ENCODE data around the gene SUN1.

Gene SUN1

DNA sequence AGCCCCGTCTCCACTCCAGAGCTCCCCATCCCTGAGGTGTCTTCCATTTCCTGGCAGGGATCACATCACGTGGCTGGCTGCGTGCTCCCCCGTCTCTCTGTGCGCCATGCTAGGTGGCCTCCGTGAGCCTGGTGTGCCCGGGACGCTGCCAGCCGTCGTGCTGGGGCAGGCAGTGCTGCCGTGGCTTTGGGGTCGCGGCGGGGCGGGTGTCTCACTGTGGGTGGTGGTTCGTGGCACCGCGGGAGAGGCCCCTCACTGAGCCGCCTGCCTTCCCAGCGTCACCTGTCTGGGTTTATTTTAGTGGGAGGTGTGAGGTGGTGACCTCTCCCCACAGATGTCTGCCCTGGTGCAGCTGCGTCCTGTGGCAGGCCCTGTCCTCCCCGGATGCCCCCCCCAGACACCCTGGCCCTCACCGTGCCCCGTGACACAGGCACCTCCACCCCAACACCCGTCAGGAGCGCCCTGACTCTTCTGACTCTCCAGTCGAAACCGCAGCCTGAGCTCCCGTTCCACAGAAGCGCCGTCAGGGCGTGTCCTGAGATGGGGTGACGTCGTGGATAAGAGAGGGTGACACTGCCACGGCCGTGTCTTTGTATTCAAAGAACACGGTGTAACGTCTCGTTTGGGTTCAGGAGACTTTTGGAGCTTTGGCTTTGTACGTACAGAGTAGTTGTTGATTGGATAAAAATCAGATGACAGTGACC lies 62.0 kb downstream of the SUN1 start (continued):
- TF ChIP-seq ZNF530 (tag by site-specific recombination; IDR thresholded peaks at IDR 0.05; ENCODE audit: low read depth): no peak
- no peak for TF ChIP-seq ZNF610 (tag by site-specific recombination; IDR thresholded peaks at IDR 0.05; ENCODE audit: borderline replicate concordance)
- TF ChIP-seq ZBTB1 (tag by site-specific recombination; IDR thresholded peaks at IDR 0.05): no peak
- TF ChIP-seq ZNF324 (tag by site-specific recombination; IDR thresholded peaks at IDR 0.05): no peak
- no peak for TF ChIP-seq ZNF792 (tag by site-specific recombination; IDR thresholded peaks at IDR 0.05)

- peaks cover 13 to 71% of the 10 kb centered on the region in 2 experiments; a peak in 2 of 3 replicates for H3K36me3 ChIP-seq (ENCODE audit: control insufficient read depth in 2 of 2, insufficient read depth in 1 of 2, low read length in 2 of 2)
- no peak overlapping the region for H3K27ac ChIP-seq (ENCODE audit: extremely low read depth, low read depth, low read length)
These were observed 62.7 kb downstream of the SUN1 start for GRCh38 chr7:894927-895450.

DNA sequence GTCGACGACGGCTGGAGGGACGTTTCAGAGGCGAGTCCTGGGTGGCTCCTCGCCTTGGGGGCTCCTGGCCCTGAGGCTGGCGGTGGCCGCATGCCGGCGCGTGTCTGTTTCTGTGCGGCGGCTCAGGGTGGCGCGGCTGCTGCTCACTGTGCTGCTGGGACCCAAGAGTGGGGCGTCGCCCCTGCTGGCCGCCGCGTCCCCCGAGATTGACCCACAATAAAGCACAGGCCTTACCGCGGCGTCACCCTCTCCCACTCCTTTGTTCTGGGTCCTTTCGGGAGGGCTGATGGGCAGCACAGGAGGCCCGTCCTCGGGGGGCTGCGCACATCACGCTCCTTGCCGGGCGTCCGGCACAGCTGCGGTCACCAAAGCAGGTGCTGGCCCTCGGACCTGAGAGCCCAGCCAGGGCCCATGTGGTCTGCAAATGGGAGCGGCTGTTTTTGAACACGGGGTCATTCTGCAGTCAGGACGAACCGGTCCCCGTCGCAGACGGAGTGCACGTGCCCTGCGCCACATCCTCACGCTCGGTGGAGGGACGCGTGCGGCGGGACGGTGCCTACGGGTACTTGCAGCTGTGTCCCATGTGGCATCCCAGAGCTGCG lies 63.3 kb downstream of the SUN1 start:
- CTCF ChIA-PET: interaction anchor here (0.5 to 0.6 kb wide), 2 partner anchors 11 to 62 kb away, joined by 3 read pairs; no protein-coding TSS in a partner anchor
- Histone ChIP-seq H3K9me3 (ENCODE audit: control insufficient read depth, insufficient read depth, low read depth, low read length) (no peaks in the 10 kb centered on the region), H3K4me1 (ENCODE audit: control insufficient read depth, insufficient read depth, low read length) (no peaks in the 10 kb centered on the region), H3K36me3 (ENCODE audit: control insufficient read depth in 2 of 2, insufficient read depth in 1 of 2, low read length in 2 of 2) (peaks cover 13 to 66% of the 10 kb centered on the region in 2 experiments; a peak in 2 of 3 replicates), H3K27ac (ENCODE audit: extremely low read depth, low read depth, low read length) (no peak overlapping the region), H3K4me3 (ENCODE audit: low read depth, low read length) (no peak overlapping the region)
- POLR2A ChIA-PET: no interaction called here
- TF ChIP-seq ZNF140 (tag by site-specific recombination; IDR thresholded peaks at IDR 0.05) (no peak), ZNF670 (tag by site-specific recombination; IDR thresholded peaks at IDR 0.05; ENCODE audit: low read depth) (no peak), GFI1B (tag by site-specific recombination; IDR thresholded peaks at IDR 0.05) (no peak), ZNF19 (tag by site-specific recombination; IDR thresholded peaks at IDR 0.05; ENCODE audit: low read depth) (no peak), PRDM10 (tag by site-specific recombination; IDR thresholded peaks at IDR 0.05) (no peak), MEIS1 (CRISPR knock-in tag; IDR thresholded peaks at IDR 0.05; ENCODE audit: borderline replicate concordance) (no peak), ZNF747 (tag by site-specific recombination; IDR thresholded peaks at IDR 0.05) (no peak), ZFP3 (tag by site-specific recombination; IDR thresholded peaks at IDR 0.05; ENCODE audit: low read depth) (no peak), ZNF514 (tag by site-specific recombination; IDR thresholded peaks at IDR 0.05) (no peak)
- TF ChIP-seq, protein P1, sequence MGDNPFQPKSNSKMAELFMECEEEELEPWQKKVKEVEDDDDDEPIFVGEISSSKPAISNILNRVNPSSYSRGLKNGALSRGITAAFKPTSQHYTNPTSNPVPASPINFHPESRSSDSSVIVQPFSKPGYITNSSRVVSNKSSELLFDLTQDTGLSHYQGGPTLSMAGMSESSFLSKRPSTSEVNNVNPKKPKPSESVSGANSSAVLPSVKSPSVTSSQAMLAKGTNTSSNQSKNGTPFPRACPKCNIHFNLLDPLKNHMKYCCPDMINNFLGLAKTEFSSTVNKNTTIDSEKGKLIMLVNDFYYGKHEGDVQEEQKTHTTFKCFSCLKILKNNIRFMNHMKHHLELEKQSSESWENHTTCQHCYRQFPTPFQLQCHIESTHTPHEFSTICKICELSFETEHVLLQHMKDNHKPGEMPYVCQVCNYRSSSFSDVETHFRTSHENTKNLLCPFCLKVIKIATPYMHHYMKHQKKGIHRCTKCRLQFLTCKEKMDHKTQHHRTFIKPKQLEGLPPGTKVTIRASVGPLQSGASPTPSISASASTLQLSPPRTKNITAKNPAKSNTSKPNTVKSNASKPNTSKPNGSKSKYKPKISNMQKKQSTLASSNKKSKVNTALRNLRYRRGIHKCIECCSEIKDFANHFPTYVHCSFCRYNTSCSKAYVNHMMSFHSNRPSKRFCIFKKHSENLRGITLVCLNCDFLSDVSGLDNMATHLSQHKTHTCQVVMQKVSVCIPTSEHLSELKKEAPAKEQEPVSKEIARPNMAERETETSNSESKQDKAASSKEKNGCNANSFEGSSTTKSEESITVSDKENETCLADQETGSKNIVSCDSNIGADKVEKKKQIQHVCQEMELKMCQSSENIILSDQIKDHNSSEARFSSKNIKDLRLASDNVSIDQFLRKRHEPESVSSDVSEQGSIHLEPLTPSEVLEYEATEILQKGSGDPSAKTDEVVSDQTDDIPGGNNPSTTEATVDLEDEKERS (tag by site-specific recombination; IDR thresholded peaks at IDR 0.05): no peak
- TF ChIP-seq, protein P2, sequence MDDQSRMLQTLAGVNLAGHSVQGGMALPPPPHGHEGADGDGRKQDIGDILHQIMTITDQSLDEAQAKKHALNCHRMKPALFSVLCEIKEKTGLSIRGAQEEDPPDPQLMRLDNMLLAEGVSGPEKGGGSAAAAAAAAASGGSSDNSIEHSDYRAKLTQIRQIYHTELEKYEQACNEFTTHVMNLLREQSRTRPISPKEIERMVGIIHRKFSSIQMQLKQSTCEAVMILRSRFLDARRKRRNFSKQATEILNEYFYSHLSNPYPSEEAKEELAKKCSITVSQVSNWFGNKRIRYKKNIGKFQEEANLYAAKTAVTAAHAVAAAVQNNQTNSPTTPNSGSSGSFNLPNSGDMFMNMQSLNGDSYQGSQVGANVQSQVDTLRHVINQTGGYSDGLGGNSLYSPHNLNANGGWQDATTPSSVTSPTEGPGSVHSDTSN (CRISPR knock-in tag; IDR thresholded peaks at IDR 0.05): no peak
- TF ChIP-seq, protein P3, sequence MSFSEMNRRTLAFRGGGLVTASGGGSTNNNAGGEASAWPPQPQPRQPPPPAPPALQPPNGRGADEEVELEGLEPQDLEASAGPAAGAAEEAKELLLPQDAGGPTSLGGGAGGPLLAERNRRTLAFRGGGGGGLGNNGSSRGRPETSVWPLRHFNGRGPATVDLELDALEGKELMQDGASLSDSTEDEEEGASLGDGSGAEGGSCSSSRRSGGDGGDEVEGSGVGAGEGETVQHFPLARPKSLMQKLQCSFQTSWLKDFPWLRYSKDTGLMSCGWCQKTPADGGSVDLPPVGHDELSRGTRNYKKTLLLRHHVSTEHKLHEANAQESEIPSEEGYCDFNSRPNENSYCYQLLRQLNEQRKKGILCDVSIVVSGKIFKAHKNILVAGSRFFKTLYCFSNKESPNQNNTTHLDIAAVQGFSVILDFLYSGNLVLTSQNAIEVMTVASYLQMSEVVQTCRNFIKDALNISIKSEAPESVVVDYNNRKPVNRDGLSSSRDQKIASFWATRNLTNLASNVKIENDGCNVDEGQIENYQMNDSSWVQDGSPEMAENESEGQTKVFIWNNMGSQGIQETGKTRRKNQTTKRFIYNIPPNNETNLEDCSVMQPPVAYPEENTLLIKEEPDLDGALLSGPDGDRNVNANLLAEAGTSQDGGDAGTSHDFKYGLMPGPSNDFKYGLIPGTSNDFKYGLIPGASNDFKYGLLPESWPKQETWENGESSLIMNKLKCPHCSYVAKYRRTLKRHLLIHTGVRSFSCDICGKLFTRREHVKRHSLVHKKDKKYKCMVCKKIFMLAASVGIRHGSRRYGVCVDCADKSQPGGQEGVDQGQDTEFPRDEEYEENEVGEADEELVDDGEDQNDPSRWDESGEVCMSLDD (tag by site-specific recombination; IDR thresholded peaks at IDR 0.05): no peak

More at GRCh38 chr7:894927-895450, 62.7 kb downstream of the SUN1 start:
- CTCF ChIA-PET: no interaction called here
- POLR2A ChIA-PET: no interaction called here
- Histone ChIP-seq H3K4me3 (ENCODE audit: low read depth, low read length) (no peak overlapping the region), H3K9me3 (ENCODE audit: control insufficient read depth, insufficient read depth, low read depth, low read length) (no peaks in the 10 kb centered on the region), H3K4me1 (ENCODE audit: control insufficient read depth, insufficient read depth, low read length) (no peaks in the 10 kb centered on the region)
- TF ChIP-seq ZNF202 (tag by site-specific recombination; IDR thresholded peaks at IDR 0.05; ENCODE audit: borderline replicate concordance) (no peak), ZNF792 (tag by site-specific recombination; IDR thresholded peaks at IDR 0.05) (no peak), ZBTB8A (tag by site-specific recombination; IDR thresholded peaks at IDR 0.05) (no peak), ZNF830 (tag by site-specific recombination; IDR thresholded peaks at IDR 0.05; ENCODE audit: low read depth) (no peak), SCRT2 (tag by site-specific recombination; IDR thresholded peaks at IDR 0.05) (no peak), ZNF184 (tag by site-specific recombination; IDR thresholded peaks at IDR 0.05) (no peak), ZNF544 (tag by site-specific recombination; IDR thresholded peaks at IDR 0.05) (no peak), ZNF785 (tag by site-specific recombination; IDR thresholded peaks at IDR 0.05) (no peak), ZNF596 (tag by site-specific recombination; IDR thresholded peaks at IDR 0.05) (no peak)

Data from HEK293 (cell line).